ENCODE results near the gene ADH5. TPM values are rescaled to one million over a fixed set of nuclear protein-coding genes. Genes with fewer than 3 reads are reported as not detected.
"Not testable (repeated sequence)": the region's sequence is repeated elsewhere in the genome, so short reads cannot be mapped to it uniquely, and the experiment has no call there.

Gene ADH5
- total and polyA plus RNA-seq, 12 donors: 62.3 to 254 (median 196) TPM

DNA sequence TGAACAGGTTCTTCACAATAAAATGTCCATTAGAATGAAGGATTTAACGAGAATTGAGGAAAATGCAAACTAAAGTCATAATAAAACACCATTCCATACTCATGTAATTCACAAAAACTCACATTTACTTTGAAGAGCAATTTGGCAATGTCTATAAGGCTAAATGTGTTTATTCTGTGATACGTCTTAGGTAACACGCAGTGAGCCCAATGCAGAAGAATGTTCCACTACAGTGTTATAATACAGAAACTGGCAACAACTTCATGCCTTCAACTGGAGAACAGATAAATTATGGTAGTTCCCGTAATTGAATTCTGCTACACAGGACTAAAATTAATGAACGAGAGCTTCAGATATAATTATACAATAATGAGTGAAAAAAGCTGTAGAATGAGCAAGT, 17.4 kb downstream of the ADH5 start:
- 87 to 88% methylated on average over 5 of the region's 5 CpGs for WGBS, 2 donors
- H3K36me3 ChIP-seq: peaks cover 0 to 99% (median 30%) of the 10 kb centered on the region in 9 donors
- ATAC-seq (peak in 1 of 8 donors; percentile 50), DNase-seq (no peak)
- no peaks in the 10 kb centered on the region for H3K27me3 ChIP-seq
- H3K4me3 ChIP-seq: no peak overlapping the region
- no peaks in the 10 kb centered on the region for H3K9me3 ChIP-seq
- TF ChIP-seq, protein P1, sequence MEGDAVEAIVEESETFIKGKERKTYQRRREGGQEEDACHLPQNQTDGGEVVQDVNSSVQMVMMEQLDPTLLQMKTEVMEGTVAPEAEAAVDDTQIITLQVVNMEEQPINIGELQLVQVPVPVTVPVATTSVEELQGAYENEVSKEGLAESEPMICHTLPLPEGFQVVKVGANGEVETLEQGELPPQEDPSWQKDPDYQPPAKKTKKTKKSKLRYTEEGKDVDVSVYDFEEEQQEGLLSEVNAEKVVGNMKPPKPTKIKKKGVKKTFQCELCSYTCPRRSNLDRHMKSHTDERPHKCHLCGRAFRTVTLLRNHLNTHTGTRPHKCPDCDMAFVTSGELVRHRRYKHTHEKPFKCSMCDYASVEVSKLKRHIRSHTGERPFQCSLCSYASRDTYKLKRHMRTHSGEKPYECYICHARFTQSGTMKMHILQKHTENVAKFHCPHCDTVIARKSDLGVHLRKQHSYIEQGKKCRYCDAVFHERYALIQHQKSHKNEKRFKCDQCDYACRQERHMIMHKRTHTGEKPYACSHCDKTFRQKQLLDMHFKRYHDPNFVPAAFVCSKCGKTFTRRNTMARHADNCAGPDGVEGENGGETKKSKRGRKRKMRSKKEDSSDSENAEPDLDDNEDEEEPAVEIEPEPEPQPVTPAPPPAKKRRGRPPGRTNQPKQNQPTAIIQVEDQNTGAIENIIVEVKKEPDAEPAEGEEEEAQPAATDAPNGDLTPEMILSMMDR (IDR thresholded peaks at IDR 0.05): no peak
- intact Hi-C loops (cut with DNase I): no loop called here
- no peak overlapping the region for H3K27ac ChIP-seq
- peaks cover 0 to 11% (median 0%) of the 10 kb centered on the region in 9 donors for H3K4me1 ChIP-seq

DNA sequence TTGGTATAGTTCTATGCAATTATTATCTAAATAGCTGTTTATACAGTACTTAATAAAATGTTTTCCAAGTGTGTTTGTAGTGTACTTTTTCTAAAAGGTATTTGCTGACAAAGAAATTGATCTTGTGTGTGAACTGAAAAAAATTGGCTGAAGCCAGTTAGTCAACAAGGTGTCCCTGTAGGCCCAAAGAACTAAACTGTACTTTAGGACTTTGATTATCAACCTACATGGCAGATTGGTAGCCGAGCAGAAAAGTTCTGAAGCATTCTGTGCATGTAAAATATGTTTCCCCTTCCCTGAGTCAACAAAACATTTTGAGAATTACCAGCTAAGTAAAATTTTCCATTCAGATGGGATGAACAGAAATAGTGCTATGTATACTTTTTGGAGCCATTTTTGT, 21.0 kb downstream of the ADH5 start:
- H3K4me1 ChIP-seq: peaks cover 0 to 6% (median 0%) of the 10 kb centered on the region in 9 donors
- no peaks in the 10 kb centered on the region for H3K27me3 ChIP-seq
- WGBS, 2 donors: 64 to 70% methylated on average over 1 of the region's 1 CpG
- ATAC-seq: no peak
- intact Hi-C loops (cut with DNase I): no loop called here
- peaks cover 0 to 94% (median 10%) of the 10 kb centered on the region in 9 donors for H3K36me3 ChIP-seq
- H3K4me3 ChIP-seq: no peak overlapping the region
- H3K27ac ChIP-seq: no peak overlapping the region
- TF ChIP-seq, protein P1 (IDR thresholded peaks at IDR 0.05): no peak
- no peaks in the 10 kb centered on the region for H3K9me3 ChIP-seq
- no peak for DNase-seq

GRCh38 chr4:99065521-99065920, 23.1 kb downstream of the ADH5 start:
- WGBS, 2 donors: 100% methylated on average over 1 to 2 of the region's 2 CpGs

DNA sequence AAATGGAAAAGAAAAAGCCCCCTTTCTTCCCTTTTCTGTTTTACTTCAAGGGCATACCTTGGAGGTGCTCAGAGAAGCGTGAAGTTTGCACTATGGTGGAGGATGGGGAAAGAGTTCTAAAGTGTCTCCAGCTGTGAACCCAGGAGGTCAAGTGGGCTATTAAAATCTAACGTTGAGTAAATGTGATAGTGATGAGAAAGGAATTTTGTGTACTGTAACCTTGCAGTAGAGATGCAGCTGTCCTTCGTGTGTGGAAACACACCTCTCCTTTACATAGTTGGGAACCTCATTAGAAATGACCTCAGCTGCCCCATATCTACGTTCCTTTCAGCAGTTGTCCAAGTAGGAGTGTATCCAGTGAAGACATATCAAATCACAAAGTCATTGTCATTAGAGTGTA, 26.5 kb downstream of the ADH5 start:
- peaks cover 0 to 28% (median 13%) of the 10 kb centered on the region in 9 donors for H3K4me1 ChIP-seq
- TF ChIP-seq, protein P1 (IDR thresholded peaks at IDR 0.05): no peak
- intact Hi-C loops (cut with DNase I): no loop called here
- DNase-seq (no peak), ATAC-seq (peak in 5 of 8 donors; percentile 29 to 54 (median 50))
- H3K9me3 ChIP-seq: no peaks in the 10 kb centered on the region
- 35 to 53% methylated on average over 4 of the region's 4 CpGs for WGBS, 2 donors
- H3K27me3 ChIP-seq: no peaks in the 10 kb centered on the region
- peaks cover 0 to 94% (median 5%) of the 10 kb centered on the region in 9 donors for H3K36me3 ChIP-seq
- H3K27ac ChIP-seq: peak overlapping the region in 5 of 10 donors; percentile 32 to 68 (median 41)
- H3K4me3 ChIP-seq: no peak overlapping the region

More at GRCh38 chr4:99065521-99065920, 23.1 kb downstream of the ADH5 start:
- intact Hi-C loops (cut with DNase I); H3K27me3 ChIP-seq; H3K4me3 ChIP-seq; H3K27ac ChIP-seq; ATAC-seq; H3K9me3 ChIP-seq; DNase-seq: not testable (repeated sequence)
- Histone ChIP-seq H3K36me3 (peaks cover 0 to 93% (median 10%) of the 10 kb centered on the region in 9 donors), H3K4me1 (peaks cover 0 to 15% (median 0%) of the 10 kb centered on the region in 9 donors)

- ATAC-seq (no peak), DNase-seq (no peak)
- no peaks in the 10 kb centered on the region for H3K9me3 ChIP-seq
- no peaks in the 10 kb centered on the region for H3K27me3 ChIP-seq
- 95 to 97% methylated on average over 8 of the region's 8 CpGs for WGBS, 2 donors
- peaks cover 0 to 28% (median 13%) of the 10 kb centered on the region in 9 donors for H3K4me1 ChIP-seq
- H3K4me3 ChIP-seq: no peak overlapping the region
- peak overlapping the region in 5 of 10 donors; percentile 50 to 70 (median 68) for H3K27ac ChIP-seq
- TF ChIP-seq, protein P1 (IDR thresholded peaks at IDR 0.05): no peak
- intact Hi-C loops (cut with DNase I): no loop called here
- peaks cover 0 to 88% (median 5%) of the 10 kb centered on the region in 9 donors for H3K36me3 ChIP-seq
These were observed 27.4 kb downstream of the ADH5 start for GRCh38 chr4:99061048-99061700.

All from heart right ventricle (tissue), 16 donors.